Measurements from ENCODE around the gene PEAK1. TPM values are rescaled to one million over a fixed set of nuclear protein-coding genes. Genes with fewer than 3 reads are reported as not detected.

The PEAK1 gene
- total and polyA plus RNA-seq, 9 of the 15 experiments (the other 6 are each of a cell fraction or from before 2014, with no cell fraction given) = 0.99 to 22.4 (median 10.8) TPM

- TF ChIP-seq PBX2 (CRISPR knock-in tag; IDR thresholded peaks at IDR 0.05; ENCODE audit: low read depth) (no peak), PBX2 (tag; conservative IDR thresholded peaks at IDR 0.05; ENCODE audit: low read depth) (peak; percentile 82), ATF7 (IDR thresholded peaks at IDR 0.05) (peak; percentile 26; the same call in 1 of the 2 replicates), SOX6 (IDR thresholded peaks at IDR 0.05) (peak; percentile 59; the same call in 1 of the 2 replicates), ZNF639 (CRISPR knock-in tag; conservative IDR thresholded peaks at IDR 0.05 in 1 of 2, IDR thresholded peaks at IDR 0.05 in 1 of 2) (0 out of 4 replicates have a peak, but pooled peaks of 1 of the 2 experiments have one; percentile 40), ZNF511 (CRISPR knock-in tag; IDR thresholded peaks at IDR 0.05) (no peak), FOXJ2 (tag; IDR thresholded peaks at IDR 0.05) (peak; percentile 80), ELF2 (CRISPR knock-in tag; IDR thresholded peaks at IDR 0.05) (no peak), PKNOX1 (IDR thresholded peaks at IDR 0.05) (peak; percentile 28; the same call in 1 of the 2 replicates)
These were observed 84.6 kb downstream of the PEAK1 start (continued) for GRCh38 chr15:77335298-77335697.

Measured in K562 (cell line).